HL-60 (cell line): Measurements from ENCODE around the gene ZNF616.

Experiments used
- DNase-seq, 2 experiments: peaks; one replicate each; pipeline ENCODE4 v3.0.0-alpha.2; 2010 to 2020; ENCODE audit warnings: low read depth in 1 of 2, low spot score in 1 of 2
- H3K27ac ChIP-seq: fragments of 250-450 bp; sonication (Bioruptor Pico); replicated peaks from 2 replicates; pipeline ENCODE4 v1.5.1; 2020; ENCODE audit warnings: mild to moderate bottlenecking, moderate library complexity
- H3K27me3 ChIP-seq: fragments of 250-450 bp; sonication (Bioruptor Pico); 2 replicates; pipeline ENCODE4 v1.5.1; 2021; ENCODE audit warnings: mild to moderate bottlenecking, moderate library complexity; ENCODE audit not compliant: insufficient read depth, poor library complexity, severe bottlenecking
- H3K4me3 ChIP-seq: replicated peaks from 2 replicates; pipeline ENCODE4 v1.5.1; 2011; ENCODE audit warnings: mild to moderate bottlenecking, control low read depth, low read length; ENCODE audit not compliant: insufficient read depth
- GABPA ChIP-seq: IDR thresholded peaks from 2 replicates; pipeline ENCODE4 v1.6.1; 2012; ENCODE audit warnings: low read depth
- POLR2AphosphoS5 ChIP-seq: IDR thresholded peaks from 2 replicates; pipeline ENCODE4 v1.6.1; 2012; ENCODE audit warnings: low read depth
- SPI1 ChIP-seq: IDR thresholded peaks from 2 replicates; pipeline ENCODE4 v1.6.1; 2012; ENCODE audit warnings: low read depth, mild to moderate bottlenecking, borderline replicate concordance
- TF ChIP-seq, protein P1 (sequence below): IDR thresholded peaks from one replicate; pipeline ENCODE4 v1.5.1; 2011; ENCODE audit warnings: low read length, control low read depth, inconsistent platforms; ENCODE audit not compliant: insufficient read depth
- TF ChIP-seq, protein P2 (sequence below): IDR thresholded peaks from 2 replicates; pipeline ENCODE4 v1.6.1; 2012; ENCODE audit warnings: low read depth; ENCODE audit not compliant: insufficient replicate concordance

ZNF616 gene

DNA sequence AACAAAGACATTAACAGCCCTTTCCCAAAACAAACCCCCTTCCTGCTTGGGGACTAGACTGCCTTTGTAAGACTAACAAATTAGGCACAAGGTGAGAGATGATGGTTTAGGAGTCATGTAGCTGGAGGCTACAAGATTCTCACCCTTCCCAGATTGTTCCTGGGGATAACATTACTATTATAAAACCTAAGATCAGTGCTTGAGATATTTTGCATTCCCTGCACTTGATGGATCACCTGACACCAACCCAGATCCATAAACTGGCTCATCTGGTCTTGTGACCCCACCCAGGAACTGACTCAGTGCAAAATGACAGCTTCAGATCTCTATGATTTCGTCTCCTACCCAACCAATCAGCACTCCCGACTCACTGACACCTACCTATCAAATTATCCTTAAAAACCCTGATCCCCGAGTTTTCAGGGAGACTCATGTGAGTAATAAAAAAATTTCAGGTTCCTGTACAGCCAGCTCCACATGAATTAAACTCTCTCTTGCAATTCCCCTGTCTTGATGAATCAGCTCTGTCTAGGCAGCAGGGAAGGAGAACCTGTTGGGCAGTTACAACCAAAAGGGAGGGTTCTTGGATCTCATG is 2.4 kb upstream of the ZNF616 start:
- no peak for DNase-seq
- no peak overlapping the region for H3K4me3 ChIP-seq
- no peak overlapping the region for H3K27ac ChIP-seq
- TF ChIP-seq, protein P1, sequence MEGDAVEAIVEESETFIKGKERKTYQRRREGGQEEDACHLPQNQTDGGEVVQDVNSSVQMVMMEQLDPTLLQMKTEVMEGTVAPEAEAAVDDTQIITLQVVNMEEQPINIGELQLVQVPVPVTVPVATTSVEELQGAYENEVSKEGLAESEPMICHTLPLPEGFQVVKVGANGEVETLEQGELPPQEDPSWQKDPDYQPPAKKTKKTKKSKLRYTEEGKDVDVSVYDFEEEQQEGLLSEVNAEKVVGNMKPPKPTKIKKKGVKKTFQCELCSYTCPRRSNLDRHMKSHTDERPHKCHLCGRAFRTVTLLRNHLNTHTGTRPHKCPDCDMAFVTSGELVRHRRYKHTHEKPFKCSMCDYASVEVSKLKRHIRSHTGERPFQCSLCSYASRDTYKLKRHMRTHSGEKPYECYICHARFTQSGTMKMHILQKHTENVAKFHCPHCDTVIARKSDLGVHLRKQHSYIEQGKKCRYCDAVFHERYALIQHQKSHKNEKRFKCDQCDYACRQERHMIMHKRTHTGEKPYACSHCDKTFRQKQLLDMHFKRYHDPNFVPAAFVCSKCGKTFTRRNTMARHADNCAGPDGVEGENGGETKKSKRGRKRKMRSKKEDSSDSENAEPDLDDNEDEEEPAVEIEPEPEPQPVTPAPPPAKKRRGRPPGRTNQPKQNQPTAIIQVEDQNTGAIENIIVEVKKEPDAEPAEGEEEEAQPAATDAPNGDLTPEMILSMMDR: no peak
- TF ChIP-seq GABPA (no peak), POLR2AphosphoS5 (no peak), SPI1 (no peak)
- TF ChIP-seq, protein P2, sequence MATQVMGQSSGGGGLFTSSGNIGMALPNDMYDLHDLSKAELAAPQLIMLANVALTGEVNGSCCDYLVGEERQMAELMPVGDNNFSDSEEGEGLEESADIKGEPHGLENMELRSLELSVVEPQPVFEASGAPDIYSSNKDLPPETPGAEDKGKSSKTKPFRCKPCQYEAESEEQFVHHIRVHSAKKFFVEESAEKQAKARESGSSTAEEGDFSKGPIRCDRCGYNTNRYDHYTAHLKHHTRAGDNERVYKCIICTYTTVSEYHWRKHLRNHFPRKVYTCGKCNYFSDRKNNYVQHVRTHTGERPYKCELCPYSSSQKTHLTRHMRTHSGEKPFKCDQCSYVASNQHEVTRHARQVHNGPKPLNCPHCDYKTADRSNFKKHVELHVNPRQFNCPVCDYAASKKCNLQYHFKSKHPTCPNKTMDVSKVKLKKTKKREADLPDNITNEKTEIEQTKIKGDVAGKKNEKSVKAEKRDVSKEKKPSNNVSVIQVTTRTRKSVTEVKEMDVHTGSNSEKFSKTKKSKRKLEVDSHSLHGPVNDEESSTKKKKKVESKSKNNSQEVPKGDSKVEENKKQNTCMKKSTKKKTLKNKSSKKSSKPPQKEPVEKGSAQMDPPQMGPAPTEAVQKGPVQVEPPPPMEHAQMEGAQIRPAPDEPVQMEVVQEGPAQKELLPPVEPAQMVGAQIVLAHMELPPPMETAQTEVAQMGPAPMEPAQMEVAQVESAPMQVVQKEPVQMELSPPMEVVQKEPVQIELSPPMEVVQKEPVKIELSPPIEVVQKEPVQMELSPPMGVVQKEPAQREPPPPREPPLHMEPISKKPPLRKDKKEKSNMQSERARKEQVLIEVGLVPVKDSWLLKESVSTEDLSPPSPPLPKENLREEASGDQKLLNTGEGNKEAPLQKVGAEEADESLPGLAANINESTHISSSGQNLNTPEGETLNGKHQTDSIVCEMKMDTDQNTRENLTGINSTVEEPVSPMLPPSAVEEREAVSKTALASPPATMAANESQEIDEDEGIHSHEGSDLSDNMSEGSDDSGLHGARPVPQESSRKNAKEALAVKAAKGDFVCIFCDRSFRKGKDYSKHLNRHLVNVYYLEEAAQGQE: no peak
- H3K27me3 ChIP-seq: no peaks in the 10 kb centered on the region

- Histone ChIP-seq H3K27ac (no peak overlapping the region), H3K4me3 (no peak overlapping the region), H3K27me3 (no peaks in the 10 kb centered on the region)
- TF ChIP-seq, protein P2: no peak
- TF ChIP-seq POLR2AphosphoS5 (no peak), GABPA (no peak)
- TF ChIP-seq, protein P1: no peak
- DNase-seq: no peak
These were observed 1.5 kb upstream of the ZNF616 start for GRCh38 chr19:52141203-52141602.

- Histone ChIP-seq H3K27ac (peak overlapping the region; percentile 95), H3K27me3 (no peaks in the 10 kb centered on the region), H3K4me3 (peak overlapping the region; percentile 81)
- no peak for DNase-seq
- TF ChIP-seq, protein P2: no peak
- TF ChIP-seq, protein P1: no peak
- TF ChIP-seq GABPA: no peak
- no peak for TF ChIP-seq SPI1
- TF ChIP-seq POLR2AphosphoS5: no peak
These were observed 433 bp upstream of the ZNF616 start for GRCh38 chr19:52140032-52140710.
